ENCODE data around the gene SURF4. TPM values are rescaled to one million over a fixed set of nuclear protein-coding genes. Genes with fewer than 3 reads are reported as not detected.

SURF4 gene
- total and polyA plus RNA-seq, 2 of the 13 experiments (the other 11 are each of a cell fraction or from before 2014, with no cell fraction given) = 220 to 265 TPM

DNA sequence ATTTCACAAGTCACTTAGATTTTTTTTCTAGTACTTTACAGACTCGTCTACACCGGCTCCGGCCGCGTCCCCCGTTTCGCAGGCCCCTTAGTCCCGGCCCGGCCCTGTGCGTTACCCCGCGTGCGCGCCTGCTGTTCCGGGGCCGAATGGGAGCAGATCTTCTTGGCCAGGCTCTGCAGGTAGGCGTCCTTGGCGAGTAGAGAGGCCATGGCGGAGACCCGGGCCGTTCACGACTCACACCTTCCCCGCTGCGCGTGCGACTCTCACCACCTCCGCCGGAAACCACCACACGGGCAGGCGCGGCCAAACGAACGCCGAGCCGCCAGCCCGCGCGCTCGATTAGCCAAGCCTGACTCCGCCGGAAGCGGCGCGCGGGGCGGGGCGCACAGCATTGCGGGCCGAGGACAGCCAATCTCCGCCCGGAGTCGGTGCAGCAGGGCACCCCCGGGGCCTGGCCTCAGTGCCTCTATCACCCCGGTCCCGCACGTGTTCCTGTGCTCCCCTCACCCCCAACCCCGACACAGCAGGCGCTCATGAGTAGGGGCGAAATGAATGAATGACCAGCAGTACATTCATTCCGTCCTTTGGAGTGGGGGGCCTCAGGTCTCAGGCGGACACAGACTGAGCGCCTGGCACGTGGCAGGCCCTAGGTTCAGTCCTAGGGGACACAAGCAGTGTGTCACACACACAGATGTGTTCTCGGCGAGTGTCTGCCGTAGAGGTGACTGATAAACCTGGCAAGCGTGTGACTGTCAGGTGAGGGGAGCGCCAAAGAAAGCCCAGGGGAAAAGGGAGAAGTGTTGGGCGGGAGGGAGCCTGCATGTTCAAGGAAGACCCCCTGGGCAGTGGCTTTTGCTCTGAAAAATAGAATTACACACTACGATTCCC lies 39.7 kb downstream of the SURF4 start, which contains the start of gene SURF6 (continued):
- TF ChIP-seq, protein P1, sequence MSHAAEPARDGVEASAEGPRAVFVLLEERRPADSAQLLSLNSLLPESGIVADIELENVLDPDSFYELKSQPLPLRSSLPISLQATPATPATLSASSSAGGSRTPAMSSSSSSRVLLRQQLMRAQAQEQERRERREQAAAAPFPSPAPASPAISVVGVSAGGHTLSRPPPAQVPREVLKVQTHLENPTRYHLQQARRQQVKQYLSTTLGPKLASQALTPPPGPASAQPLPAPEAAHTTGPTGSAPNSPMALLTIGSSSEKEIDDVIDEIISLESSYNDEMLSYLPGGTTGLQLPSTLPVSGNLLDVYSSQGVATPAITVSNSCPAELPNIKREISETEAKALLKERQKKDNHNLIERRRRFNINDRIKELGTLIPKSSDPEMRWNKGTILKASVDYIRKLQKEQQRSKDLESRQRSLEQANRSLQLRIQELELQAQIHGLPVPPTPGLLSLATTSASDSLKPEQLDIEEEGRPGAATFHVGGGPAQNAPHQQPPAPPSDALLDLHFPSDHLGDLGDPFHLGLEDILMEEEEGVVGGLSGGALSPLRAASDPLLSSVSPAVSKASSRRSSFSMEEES (CRISPR knock-in tag; IDR thresholded peaks at IDR 0.05) = peak; percentile 69
- TF ChIP-seq ZNF709 (CRISPR knock-in tag; IDR thresholded peaks at IDR 0.05) (peak; percentile 72), ZNF556 (CRISPR knock-in tag; IDR thresholded peaks at IDR 0.05; ENCODE audit: borderline replicate concordance) (peak; percentile 64; the same call in 1 of the 2 replicates), NFE2L2 (IDR thresholded peaks at IDR 0.05; ENCODE audit: low read length) (no peak), KDM6A (CRISPR knock-in tag; IDR thresholded peaks at IDR 0.05; ENCODE audit: low read depth) (no peak), WIZ (CRISPR knock-in tag; IDR thresholded peaks at IDR 0.05) (peak; percentile 95), ZNF772 (CRISPR knock-in tag; IDR thresholded peaks at IDR 0.05) (peak; percentile 79), KDM1A (CRISPR knock-in tag; IDR thresholded peaks at IDR 0.05) (0 out of 2 replicates have a peak, but pooled peaks have one; percentile 13), ZNF547 (CRISPR knock-in tag; IDR thresholded peaks at IDR 0.05) (peak; percentile 80), ZNF501 (CRISPR knock-in tag; IDR thresholded peaks at IDR 0.05) (peak; percentile 98), POLR2AphosphoS5 (IDR thresholded peaks at IDR 0.05; ENCODE audit: low read depth, low read length) (peak; percentile 83), ZNF256 (CRISPR knock-in tag; conservative IDR thresholded peaks at IDR 0.05) (peak; percentile 91), PRPF4 (IDR thresholded peaks at IDR 0.05; ENCODE audit: low read depth, low read length, poor library complexity, severe bottlenecking) (no peak), U2AF1 (optimal IDR thresholded peaks at IDR 0.05; ENCODE audit: low read depth, low read length) (no peak), ZNF614 (CRISPR knock-in tag; IDR thresholded peaks at IDR 0.05; ENCODE audit: borderline replicate concordance) (peak; percentile 96)
- TF ChIP-seq, protein P2, sequence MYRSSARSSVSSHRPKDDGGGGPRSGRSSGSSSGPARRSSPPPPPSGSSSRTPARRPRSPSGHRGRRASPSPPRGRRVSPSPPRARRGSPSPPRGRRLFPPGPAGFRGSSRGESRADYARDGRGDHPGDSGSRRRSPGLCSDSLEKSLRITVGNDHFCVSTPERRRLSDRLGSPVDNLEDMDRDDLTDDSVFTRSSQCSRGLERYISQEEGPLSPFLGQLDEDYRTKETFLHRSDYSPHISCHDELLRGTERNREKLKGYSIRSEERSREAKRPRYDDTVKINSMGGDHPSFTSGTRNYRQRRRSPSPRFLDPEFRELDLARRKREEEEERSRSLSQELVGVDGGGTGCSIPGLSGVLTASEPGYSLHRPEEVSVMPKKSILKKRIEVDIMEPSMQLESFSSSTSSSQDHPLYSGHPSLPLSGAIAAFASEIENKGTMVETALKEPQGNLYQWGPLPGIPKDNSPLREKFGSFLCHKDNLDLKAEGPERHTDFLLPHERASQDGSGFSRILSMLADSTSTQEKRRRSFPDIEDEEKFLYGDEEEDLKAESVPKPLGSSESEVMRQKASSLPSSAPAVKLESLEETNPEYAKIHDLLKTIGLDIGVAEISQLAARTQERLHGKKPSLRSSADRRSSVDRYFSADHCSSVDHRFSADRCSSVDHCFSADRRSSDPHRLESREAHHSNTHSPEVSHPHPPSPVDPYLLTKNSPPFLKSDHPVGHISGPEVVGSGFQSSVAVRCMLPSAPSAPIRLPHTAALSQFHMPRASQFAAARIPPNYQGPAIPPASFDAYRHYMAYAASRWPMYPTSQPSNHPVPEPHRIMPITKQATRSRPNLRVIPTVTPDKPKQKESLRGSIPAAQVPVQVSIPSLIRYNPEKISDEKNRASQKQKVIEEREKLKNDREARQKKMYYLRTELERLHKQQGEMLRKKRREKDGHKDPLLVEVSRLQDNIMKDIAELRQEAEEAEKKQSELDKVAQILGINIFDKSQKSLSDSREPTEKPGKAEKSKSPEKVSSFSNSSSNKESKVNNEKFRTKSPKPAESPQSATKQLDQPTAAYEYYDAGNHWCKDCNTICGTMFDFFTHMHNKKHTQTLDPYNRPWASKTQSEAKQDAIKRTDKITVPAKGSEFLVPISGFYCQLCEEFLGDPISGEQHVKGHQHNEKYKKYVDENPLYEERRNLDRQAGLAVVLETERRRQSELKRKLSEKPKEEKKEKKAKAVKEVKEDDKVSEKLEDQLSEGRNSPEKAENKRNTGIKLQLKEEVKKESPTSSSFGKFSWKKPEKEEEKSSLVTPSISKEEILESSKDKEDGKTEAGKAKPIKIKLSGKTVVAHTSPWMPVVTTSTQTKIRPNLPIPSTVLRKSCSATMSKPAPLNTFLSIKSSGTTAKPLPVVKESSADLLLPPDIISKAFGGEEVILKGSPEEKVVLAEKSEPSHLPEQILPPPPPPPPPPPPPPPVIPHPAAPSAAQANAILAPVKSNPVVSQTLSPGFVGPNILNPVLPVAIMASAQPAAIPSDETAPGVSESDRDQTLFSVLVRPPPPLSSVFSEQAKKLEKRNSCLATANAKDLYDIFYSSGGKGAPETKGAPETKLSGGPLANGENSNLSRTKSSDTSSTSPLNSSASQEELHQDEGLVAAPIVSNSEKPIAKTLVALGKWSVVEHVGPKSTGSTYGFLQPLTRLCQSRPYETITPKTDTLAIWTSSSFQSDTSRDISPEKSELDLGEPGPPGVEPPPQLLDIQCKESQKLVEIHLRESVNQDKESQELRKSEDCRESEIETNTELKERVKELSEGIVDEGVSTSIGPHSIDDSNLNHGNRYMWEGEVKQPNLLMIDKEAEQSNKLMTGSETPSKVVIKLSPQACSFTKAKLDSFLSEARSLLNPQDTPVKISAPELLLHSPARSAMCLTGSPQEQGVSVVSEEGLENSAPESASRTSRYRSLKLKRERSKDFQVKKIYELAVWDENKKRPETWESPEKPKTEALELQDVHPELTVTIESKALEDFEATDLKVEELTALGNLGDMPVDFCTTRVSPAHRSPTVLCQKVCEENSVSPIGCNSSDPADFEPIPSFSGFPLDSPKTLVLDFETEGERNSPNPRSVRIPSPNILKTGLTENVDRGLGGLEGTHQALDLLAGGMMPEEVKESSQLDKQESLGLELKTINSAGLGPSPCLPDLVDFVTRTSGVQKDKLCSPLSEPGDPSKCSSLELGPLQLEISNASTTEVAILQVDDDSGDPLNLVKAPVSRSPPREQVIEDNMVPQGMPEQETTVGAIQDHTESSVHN (CRISPR knock-in tag; IDR thresholded peaks at IDR 0.05) = peak; percentile 10; the same call in 1 of the 2 replicates
- TF ChIP-seq, protein P3, sequence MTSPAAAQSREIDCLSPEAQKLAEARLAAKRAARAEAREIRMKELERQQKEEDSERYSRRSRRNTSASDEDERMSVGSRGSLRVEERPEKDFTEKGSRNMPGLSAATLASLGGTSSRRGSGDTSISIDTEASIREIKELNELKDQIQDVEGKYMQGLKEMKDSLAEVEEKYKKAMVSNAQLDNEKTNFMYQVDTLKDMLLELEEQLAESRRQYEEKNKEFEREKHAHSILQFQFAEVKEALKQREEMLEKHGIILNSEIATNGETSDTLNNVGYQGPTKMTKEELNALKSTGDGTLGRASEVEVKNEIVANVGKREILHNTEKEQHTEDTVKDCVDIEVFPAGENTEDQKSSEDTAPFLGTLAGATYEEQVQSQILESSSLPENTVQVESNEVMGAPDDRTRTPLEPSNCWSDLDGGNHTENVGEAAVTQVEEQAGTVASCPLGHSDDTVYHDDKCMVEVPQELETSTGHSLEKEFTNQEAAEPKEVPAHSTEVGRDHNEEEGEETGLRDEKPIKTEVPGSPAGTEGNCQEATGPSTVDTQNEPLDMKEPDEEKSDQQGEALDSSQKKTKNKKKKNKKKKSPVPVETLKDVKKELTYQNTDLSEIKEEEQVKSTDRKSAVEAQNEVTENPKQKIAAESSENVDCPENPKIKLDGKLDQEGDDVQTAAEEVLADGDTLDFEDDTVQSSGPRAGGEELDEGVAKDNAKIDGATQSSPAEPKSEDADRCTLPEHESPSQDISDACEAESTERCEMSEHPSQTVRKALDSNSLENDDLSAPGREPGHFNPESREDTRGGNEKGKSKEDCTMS (CRISPR knock-in tag; conservative IDR thresholded peaks at IDR 0.05) = no peak
